ENCODE results near the gene MYO7B. TPM values are rescaled to one million over a fixed set of nuclear protein-coding genes. Genes with fewer than 3 reads are reported as not detected.

Gene MYO7B
- total RNA-seq, 1 donor from 2014 or later = 3.0 TPM

DNA sequence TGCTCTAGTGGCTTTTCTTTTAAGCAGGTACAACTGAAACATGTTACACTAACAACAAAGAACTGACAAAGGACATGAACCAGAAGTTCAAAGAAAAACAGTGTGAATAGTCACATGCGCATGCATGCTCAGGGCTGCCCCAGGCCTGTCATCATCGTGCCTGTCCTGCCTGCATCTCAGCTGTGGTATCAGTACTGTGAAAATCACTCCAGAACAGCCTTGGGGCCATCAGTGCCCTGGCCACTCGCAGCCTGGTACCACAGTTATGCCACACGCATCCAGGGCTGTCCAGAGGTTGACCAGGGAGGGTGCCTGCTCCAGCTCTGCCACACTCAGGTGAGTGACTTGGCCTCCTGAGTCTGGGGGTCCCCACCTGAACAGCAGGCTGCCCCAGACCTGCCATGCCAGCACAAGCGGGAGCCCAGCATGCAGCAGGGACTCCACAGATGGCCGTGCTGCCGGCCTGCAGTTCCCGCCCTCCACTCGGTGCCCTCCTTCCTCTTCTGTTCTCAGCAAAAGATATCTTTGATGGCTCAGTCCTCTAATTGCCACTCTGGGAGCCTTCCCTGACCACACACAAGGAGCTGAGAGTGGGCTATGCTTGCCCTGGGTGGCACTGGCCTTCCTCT is 127.6 kb downstream of the MYO7B start:
- ChIA-PET CTCF (no interaction called here), POLR2A (no interaction called here)
- DNase-seq (no peak), ATAC-seq (ENCODE audit: low read depth) (no peak)
- TF ChIP-seq, protein P1, sequence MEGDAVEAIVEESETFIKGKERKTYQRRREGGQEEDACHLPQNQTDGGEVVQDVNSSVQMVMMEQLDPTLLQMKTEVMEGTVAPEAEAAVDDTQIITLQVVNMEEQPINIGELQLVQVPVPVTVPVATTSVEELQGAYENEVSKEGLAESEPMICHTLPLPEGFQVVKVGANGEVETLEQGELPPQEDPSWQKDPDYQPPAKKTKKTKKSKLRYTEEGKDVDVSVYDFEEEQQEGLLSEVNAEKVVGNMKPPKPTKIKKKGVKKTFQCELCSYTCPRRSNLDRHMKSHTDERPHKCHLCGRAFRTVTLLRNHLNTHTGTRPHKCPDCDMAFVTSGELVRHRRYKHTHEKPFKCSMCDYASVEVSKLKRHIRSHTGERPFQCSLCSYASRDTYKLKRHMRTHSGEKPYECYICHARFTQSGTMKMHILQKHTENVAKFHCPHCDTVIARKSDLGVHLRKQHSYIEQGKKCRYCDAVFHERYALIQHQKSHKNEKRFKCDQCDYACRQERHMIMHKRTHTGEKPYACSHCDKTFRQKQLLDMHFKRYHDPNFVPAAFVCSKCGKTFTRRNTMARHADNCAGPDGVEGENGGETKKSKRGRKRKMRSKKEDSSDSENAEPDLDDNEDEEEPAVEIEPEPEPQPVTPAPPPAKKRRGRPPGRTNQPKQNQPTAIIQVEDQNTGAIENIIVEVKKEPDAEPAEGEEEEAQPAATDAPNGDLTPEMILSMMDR (IDR thresholded peaks at IDR 0.05) = no peak
- H3K4me3 Mint-ChIP-seq = no peak overlapping the region
- no peaks in the 10 kb centered on the region for H3K9me3 Mint-ChIP-seq
- H3K4me1 Mint-ChIP-seq = peaks cover 9% of the 10 kb centered on the region
- no peak overlapping the region for H3K27ac Mint-ChIP-seq
- intact Hi-C loops (cut with micrococcal nuclease) = no loop called here
- no peaks in the 10 kb centered on the region for H3K36me3 Mint-ChIP-seq (ENCODE audit: low read depth)
- H3K27me3 Mint-ChIP-seq = peaks cover 44% of the 10 kb centered on the region

GRCh38 chr2:127663566-127664064 is 128.1 kb downstream of the MYO7B start:
- ChIA-PET CTCF (no interaction called here), POLR2A (no interaction called here)
- Mint-ChIP-seq H3K27ac (no peak overlapping the region), H3K9me3 (no peaks in the 10 kb centered on the region), H3K27me3 (peaks cover 44% of the 10 kb centered on the region), H3K36me3 (ENCODE audit: low read depth) (no peaks in the 10 kb centered on the region), H3K4me3 (no peak overlapping the region), H3K4me1 (peaks cover 9% of the 10 kb centered on the region)
- ATAC-seq (ENCODE audit: low read depth) (no peak), DNase-seq (no peak)
- intact Hi-C loops (cut with micrococcal nuclease) = no loop called here
- TF ChIP-seq, protein P1 (IDR thresholded peaks at IDR 0.05) = no peak

GRCh38 chr2:127664065-127664894 is 128.8 kb downstream of the MYO7B start:
- POLR2A ChIA-PET = no interaction called here
- Mint-ChIP-seq H3K36me3 (ENCODE audit: low read depth) (no peaks in the 10 kb centered on the region), H3K4me3 (no peak overlapping the region), H3K27me3 (peaks cover 44% of the 10 kb centered on the region), H3K4me1 (peaks cover 9% of the 10 kb centered on the region), H3K9me3 (no peaks in the 10 kb centered on the region), H3K27ac (no peak overlapping the region)
- intact Hi-C loops (cut with micrococcal nuclease) = no loop called here
- CTCF ChIA-PET = no interaction called here
- DNase-seq (no peak), ATAC-seq (ENCODE audit: low read depth) (peak; percentile 34)
- TF ChIP-seq, protein P1 (IDR thresholded peaks at IDR 0.05) = no peak

DNA sequence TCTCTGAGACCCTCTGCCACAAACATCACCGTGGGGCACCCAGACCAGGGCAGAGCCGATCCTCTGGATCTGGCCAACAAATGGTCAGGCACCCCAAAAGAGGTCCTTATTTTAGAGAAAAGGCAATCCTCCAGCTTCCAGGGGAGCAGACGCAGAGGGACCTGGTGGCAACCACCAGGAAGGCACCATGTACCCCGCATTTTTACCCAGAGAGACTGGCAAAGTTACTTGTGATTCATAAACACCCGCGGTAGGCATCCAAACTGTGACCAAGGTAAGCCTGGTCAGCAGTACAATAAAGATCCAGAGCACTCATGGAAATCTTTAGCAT is 129.4 kb downstream of the MYO7B start:
- H3K4me3 Mint-ChIP-seq = no peak overlapping the region
- peaks cover 5% of the 10 kb centered on the region for H3K4me1 Mint-ChIP-seq
- intact Hi-C loops (cut with micrococcal nuclease) = no loop called here
- TF ChIP-seq, protein P1 (IDR thresholded peaks at IDR 0.05) = no peak
- no peak for ATAC-seq (ENCODE audit: low read depth)
- H3K27me3 Mint-ChIP-seq = peaks cover 46% of the 10 kb centered on the region
- no peaks in the 10 kb centered on the region for H3K36me3 Mint-ChIP-seq (ENCODE audit: low read depth)
- no peaks in the 10 kb centered on the region for H3K9me3 Mint-ChIP-seq
- ChIA-PET CTCF (no interaction called here), POLR2A (no interaction called here)
- H3K27ac Mint-ChIP-seq = no peak overlapping the region
- DNase-seq = no peak

DNA sequence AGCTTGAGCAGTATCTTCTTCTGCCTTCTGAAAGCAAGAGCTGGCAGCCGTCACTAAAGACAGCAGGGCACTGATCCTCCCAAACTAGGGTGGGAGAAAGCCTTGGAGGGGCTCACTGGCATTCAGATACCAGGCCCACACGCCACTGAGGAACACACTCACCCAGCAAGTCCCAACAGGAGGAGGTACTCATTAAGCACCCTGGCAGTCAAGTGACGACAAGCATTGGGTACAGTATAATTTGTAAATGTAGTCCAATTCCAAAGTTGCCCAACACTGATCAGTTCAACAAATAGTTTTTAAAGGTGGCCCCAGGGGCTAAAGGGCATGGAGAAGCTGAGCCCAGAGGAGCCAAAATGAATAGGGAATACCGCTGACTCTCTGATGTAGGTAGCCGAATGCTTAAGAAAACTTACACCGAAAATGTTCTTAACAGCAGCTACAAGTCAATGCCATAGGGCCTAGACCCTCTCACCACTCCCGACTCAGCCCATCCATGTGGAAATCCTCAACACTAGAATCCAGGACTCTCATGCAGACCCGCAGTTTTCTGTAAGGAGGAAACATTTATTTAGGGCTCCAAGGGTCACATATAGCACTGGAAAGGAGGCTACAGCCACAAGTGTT is 129.9 kb downstream of the MYO7B start:
- no peaks in the 10 kb centered on the region for H3K36me3 Mint-ChIP-seq (ENCODE audit: low read depth)
- ATAC-seq (ENCODE audit: low read depth) (no peak), DNase-seq (no peak)
- peaks cover 45% of the 10 kb centered on the region for H3K27me3 Mint-ChIP-seq
- TF ChIP-seq, protein P1 (IDR thresholded peaks at IDR 0.05) = no peak
- POLR2A ChIA-PET = no interaction called here
- intact Hi-C loops (cut with micrococcal nuclease) = no loop called here
- CTCF ChIA-PET = no interaction called here
- H3K4me1 Mint-ChIP-seq = peaks cover 3% of the 10 kb centered on the region
- H3K27ac Mint-ChIP-seq = no peak overlapping the region
- no peak overlapping the region for H3K4me3 Mint-ChIP-seq
- no peaks in the 10 kb centered on the region for H3K9me3 Mint-ChIP-seq

All from activated B cell treated with CpG ODN at 0.5 μM for 24 hours (primary cell).